ENCODE results near the gene PTPRO. TPM values are rescaled to one million over a fixed set of nuclear protein-coding genes. Genes with fewer than 3 reads are reported as not detected.

The PTPRO gene
- total RNA-seq, 1 donor from 2014 or later, result 21.4 TPM

- ATAC-seq (no peak), DNase-seq (no peak)
- peaks cover 23% of the 10 kb centered on the region for H3K36me3 ChIP-seq
- TF ChIP-seq CTCF (IDR thresholded peaks at IDR 0.05), result no peak
- no peaks in the 10 kb centered on the region for H3K4me1 ChIP-seq
- no peak overlapping the region for H3K4me3 ChIP-seq
- intact Hi-C loops (cut with DNase I), result no loop called here
- H3K9me3 ChIP-seq, result no peaks in the 10 kb centered on the region
- no peak overlapping the region for H3K27ac ChIP-seq
- no peaks in the 10 kb centered on the region for H3K27me3 ChIP-seq (ENCODE audit: low read depth)
Observed at GRCh38 chr12:15644700-15645099, 322.4 kb downstream of the PTPRO start.

GRCh38 chr12:15646581-15646980 lies 324.3 kb downstream of the PTPRO start:
- Histone ChIP-seq H3K36me3 (peaks cover 5% of the 10 kb centered on the region), H3K4me3 (no peak overlapping the region), H3K27me3 (ENCODE audit: low read depth) (no peaks in the 10 kb centered on the region), H3K27ac (no peak overlapping the region), H3K9me3 (no peaks in the 10 kb centered on the region), H3K4me1 (no peaks in the 10 kb centered on the region)
- intact Hi-C loops (cut with DNase I), result no loop called here
- no peak for ATAC-seq
- TF ChIP-seq CTCF (IDR thresholded peaks at IDR 0.05), result no peak
- no peak for DNase-seq

Other genes starting within 250 kb of the PTPRO start
- gene RERG, start 101.1 kb upstream of the PTPRO start, total RNA-seq, result 9.0 TPM

Measured in lower lobe of right lung (tissue), 2 donors.